ENCODE data around the gene OR2H2. TPM values are rescaled to one million over a fixed set of nuclear protein-coding genes. Genes with fewer than 3 reads are reported as not detected.

The OR2H2 gene
- polyA plus RNA-seq, 1 donor: 0.03 TPM

GRCh38 chr6:29629571-29629970 is 44.6 kb downstream of the OR2H2 start:
- Histone ChIP-seq H3K27ac (ENCODE audit: low read length) (no peak overlapping the region), H3K27me3 (ENCODE audit: control insufficient read depth, insufficient read depth, low read length) (peaks cover 88% of the 10 kb centered on the region), H3K36me3 (ENCODE audit: control insufficient read depth, insufficient read depth, low read length) (no peaks in the 10 kb centered on the region), H3K4me1 (ENCODE audit: control insufficient read depth, insufficient read depth, low read length) (peaks cover 12% of the 10 kb centered on the region), H3K4me3 (ENCODE audit: low read length) (no peak overlapping the region), H3K9me3 (ENCODE audit: control insufficient read depth, low read depth, low read length) (peaks cover 4% of the 10 kb centered on the region)
- no peak for DNase-seq
- WGBS (ENCODE audit: insufficient coverage, low lambda C conversion rate): 80% methylated on average over 2 of the region's 2 CpGs

DNA sequence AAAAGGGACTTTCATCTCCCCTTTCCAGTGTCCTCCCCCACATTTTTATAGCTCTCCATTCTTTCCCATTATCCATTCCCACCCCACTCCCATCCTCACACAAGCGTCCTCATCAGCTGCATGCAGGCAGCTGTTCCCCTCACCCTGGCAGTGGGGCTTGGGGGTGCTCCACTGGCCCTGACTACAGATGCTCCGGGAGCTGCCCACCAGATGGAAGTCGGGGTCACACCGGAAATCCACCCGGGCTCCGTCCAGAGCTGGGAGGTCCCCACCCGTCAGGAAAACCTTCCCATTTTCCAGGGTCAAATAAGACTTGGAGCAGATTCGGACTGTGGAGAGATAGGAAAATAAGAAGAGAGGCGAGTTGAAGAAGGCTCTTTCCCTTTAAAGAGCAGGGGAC is 45.4 kb downstream of the OR2H2 start:
- DNase-seq: no peak
- Histone ChIP-seq H3K36me3 (ENCODE audit: control insufficient read depth, insufficient read depth, low read length) (no peaks in the 10 kb centered on the region), H3K9me3 (ENCODE audit: control insufficient read depth, low read depth, low read length) (peaks cover 4% of the 10 kb centered on the region), H3K27ac (ENCODE audit: low read length) (no peak overlapping the region), H3K27me3 (ENCODE audit: control insufficient read depth, insufficient read depth, low read length) (peaks cover 85% of the 10 kb centered on the region), H3K4me1 (ENCODE audit: control insufficient read depth, insufficient read depth, low read length) (peaks cover 12% of the 10 kb centered on the region), H3K4me3 (ENCODE audit: low read length) (no peak overlapping the region)
- no CpG with 5 or more reads among the region's 9 CpGs for WGBS (ENCODE audit: insufficient coverage, low lambda C conversion rate)

DNA sequence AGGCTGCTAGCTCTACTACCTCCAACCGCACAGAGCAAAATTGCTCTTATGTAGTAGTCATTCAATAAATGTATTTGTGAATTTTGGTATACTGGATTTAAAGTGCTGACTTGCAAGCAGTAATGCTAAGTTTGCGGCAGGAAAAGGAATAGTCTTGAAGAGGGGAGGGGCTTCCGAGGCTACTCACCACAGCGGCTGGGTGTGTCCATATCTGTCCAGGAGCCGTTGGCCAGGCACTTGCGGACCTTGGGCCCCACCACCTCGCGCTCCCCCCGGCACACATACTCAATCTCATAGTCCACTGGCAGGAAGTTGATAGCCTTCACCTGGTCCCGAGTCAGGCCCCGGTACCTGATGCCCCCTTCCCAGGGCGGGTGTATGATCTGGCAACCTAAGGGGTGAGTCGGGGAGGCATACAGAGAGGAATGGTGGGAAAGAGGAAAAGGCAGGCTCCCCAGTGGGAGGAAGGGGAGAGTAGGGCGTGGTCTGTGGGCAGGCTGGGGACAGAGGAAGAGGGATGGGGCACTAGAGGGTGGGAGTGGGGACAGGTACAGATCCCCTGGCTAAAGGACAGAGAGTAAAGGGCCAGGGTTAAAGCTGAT is 46.4 kb downstream of the OR2H2 start:
- Histone ChIP-seq H3K27ac (ENCODE audit: low read length) (no peak overlapping the region), H3K9me3 (ENCODE audit: control insufficient read depth, low read depth, low read length) (peaks cover 6% of the 10 kb centered on the region), H3K36me3 (ENCODE audit: control insufficient read depth, insufficient read depth, low read length) (no peaks in the 10 kb centered on the region), H3K4me3 (ENCODE audit: low read length) (no peak overlapping the region), H3K27me3 (ENCODE audit: control insufficient read depth, insufficient read depth, low read length) (peaks cover 77% of the 10 kb centered on the region), H3K4me1 (ENCODE audit: control insufficient read depth, insufficient read depth, low read length) (peaks cover 12% of the 10 kb centered on the region)
- DNase-seq: no peak
- 14% methylated on average over 2 of the region's 14 CpGs for WGBS (ENCODE audit: insufficient coverage, low lambda C conversion rate)

DNA sequence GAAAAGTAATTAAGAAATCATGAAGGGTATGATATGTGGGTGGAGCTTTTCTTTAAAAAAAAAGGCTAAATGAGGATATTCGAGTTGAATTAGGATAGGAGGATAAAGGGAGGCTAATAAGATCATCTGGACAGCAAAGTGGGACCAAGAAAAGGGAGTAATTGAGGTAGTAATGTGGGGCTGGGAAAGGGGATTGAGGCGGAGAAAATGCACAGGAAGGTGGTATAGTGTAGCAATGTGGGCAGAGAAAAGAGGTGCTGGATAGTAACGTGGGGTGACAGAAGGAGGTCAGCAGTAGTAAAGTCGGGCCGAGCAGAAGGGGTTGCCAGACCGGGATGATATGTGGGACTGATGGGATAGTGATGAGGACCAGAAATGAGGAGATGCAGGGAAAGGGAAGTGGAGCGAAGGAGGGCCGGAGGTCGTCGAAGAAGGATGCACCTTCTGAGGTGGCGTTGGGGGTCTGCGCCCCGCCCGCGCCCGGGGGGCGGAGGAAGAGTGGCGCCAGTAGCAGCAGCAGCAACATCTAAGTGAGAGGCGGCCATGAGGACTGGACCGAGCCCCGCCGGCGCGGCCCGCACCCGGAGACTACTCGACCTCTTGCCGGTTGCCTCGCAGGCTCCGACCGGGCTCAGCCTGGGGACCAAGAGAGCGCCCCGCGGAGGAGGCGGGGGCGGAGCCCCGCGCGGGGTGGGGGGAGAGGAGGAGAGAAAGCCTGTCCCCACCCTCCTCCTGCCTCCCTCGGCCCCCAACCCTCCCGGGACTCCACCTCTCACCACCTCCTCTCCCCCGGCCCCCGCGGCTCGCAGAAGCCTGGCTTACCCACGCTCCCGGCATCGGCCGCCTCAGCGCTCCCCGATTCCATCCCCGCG is 47.2 kb downstream of the OR2H2 start:
- DNase-seq: peak in 1 of 2 donors; percentile 48
- Histone ChIP-seq H3K4me1 (ENCODE audit: control insufficient read depth, insufficient read depth, low read length) (peaks cover 12% of the 10 kb centered on the region), H3K4me3 (ENCODE audit: low read length) (peak overlapping the region; percentile 48), H3K9me3 (ENCODE audit: control insufficient read depth, low read depth, low read length) (peaks cover 7% of the 10 kb centered on the region), H3K27ac (ENCODE audit: low read length) (no peak overlapping the region), H3K27me3 (ENCODE audit: control insufficient read depth, insufficient read depth, low read length) (peaks cover 69% of the 10 kb centered on the region), H3K36me3 (ENCODE audit: control insufficient read depth, insufficient read depth, low read length) (no peaks in the 10 kb centered on the region)
- WGBS (ENCODE audit: insufficient coverage, low lambda C conversion rate): 0% methylated on average over 2 of the region's 53 CpGs

GRCh38 chr6:29632789-29633533 is 48.0 kb downstream of the OR2H2 start, which contains the start of gene GABBR1:
Gene GABBR1, minus strand, starts transcription at chr6:29633183. Its CDS starts 798 bp downstream, at chr6:29632385.
- DNase-seq: peak; percentile 72 to 83
- Histone ChIP-seq H3K27me3 (ENCODE audit: control insufficient read depth, insufficient read depth, low read length) (peaks cover 61% of the 10 kb centered on the region), H3K9me3 (ENCODE audit: control insufficient read depth, low read depth, low read length) (peaks cover 7% of the 10 kb centered on the region), H3K36me3 (ENCODE audit: control insufficient read depth, insufficient read depth, low read length) (no peaks in the 10 kb centered on the region), H3K4me1 (ENCODE audit: control insufficient read depth, insufficient read depth, low read length) (peaks cover 12% of the 10 kb centered on the region), H3K4me3 (ENCODE audit: low read length) (peak within 1 kb of the TSS; percentile 48), H3K27ac (ENCODE audit: low read length) (peak within 1 kb of the TSS; percentile 35)
- WGBS (ENCODE audit: insufficient coverage, low lambda C conversion rate): 0% methylated on average over 1 of the region's 57 CpGs

GRCh38 chr6:29633534-29633905 is 48.6 kb downstream of the OR2H2 start:
- no peak for DNase-seq
- Histone ChIP-seq H3K36me3 (ENCODE audit: control insufficient read depth, insufficient read depth, low read length) (no peaks in the 10 kb centered on the region), H3K27me3 (ENCODE audit: control insufficient read depth, insufficient read depth, low read length) (peaks cover 56% of the 10 kb centered on the region), H3K4me3 (ENCODE audit: low read length) (peak overlapping the region; percentile 48), H3K27ac (ENCODE audit: low read length) (peak overlapping the region; percentile 35), H3K9me3 (ENCODE audit: control insufficient read depth, low read depth, low read length) (peaks cover 7% of the 10 kb centered on the region), H3K4me1 (ENCODE audit: control insufficient read depth, insufficient read depth, low read length) (peaks cover 12% of the 10 kb centered on the region)
- 4% methylated on average over 4 of the region's 9 CpGs for WGBS (ENCODE audit: insufficient coverage, low lambda C conversion rate)

- DNase-seq: no peak
- no peaks in the 10 kb centered on the region for H3K4me1 ChIP-seq (ENCODE audit: control insufficient read depth, insufficient read depth, low read length)
- no peaks in the 10 kb centered on the region for H3K36me3 ChIP-seq (ENCODE audit: control insufficient read depth, insufficient read depth, low read length)
- H3K4me3 ChIP-seq (ENCODE audit: low read length): no peak overlapping the region
- peaks cover 5% of the 10 kb centered on the region for H3K9me3 ChIP-seq (ENCODE audit: control insufficient read depth, low read depth, low read length)
- peaks cover 19% of the 10 kb centered on the region for H3K27me3 ChIP-seq (ENCODE audit: control insufficient read depth, insufficient read depth, low read length)
- WGBS (ENCODE audit: insufficient coverage, low lambda C conversion rate): 100% methylated on average over 3 of the region's 9 CpGs
- no peak overlapping the region for H3K27ac ChIP-seq (ENCODE audit: low read length)
Measured at GRCh38 chr6:29637247-29637646, 52.3 kb downstream of the OR2H2 start.

Other genes starting within 250 kb of the OR2H2 start
- not detected for gene OR5V1, start 216.3 kb upstream of the OR2H2 start, polyA plus RNA-seq
- gene OR12D3, start 209.8 kb upstream of the OR2H2 start, polyA plus RNA-seq: not detected
- not detected for gene OR12D2, start 189.5 kb upstream of the OR2H2 start, polyA plus RNA-seq
- gene OR12D1, start 170.2 kb upstream of the OR2H2 start, polyA plus RNA-seq: not detected
- not detected for gene OR10C1, start 145.8 kb upstream of the OR2H2 start, polyA plus RNA-seq
- not detected for gene OR11A1, start 128.1 kb upstream of the OR2H2 start, polyA plus RNA-seq
- not detected for gene OR2H1, start 128.0 kb upstream of the OR2H2 start, polyA plus RNA-seq
- gene MAS1L, start 97.2 kb upstream of the OR2H2 start, polyA plus RNA-seq: not detected
- gene UBD, start 25.4 kb upstream of the OR2H2 start, polyA plus RNA-seq: 8.1 TPM
- 35.9 TPM for gene GABBR1, start 48.1 kb downstream of the OR2H2 start, polyA plus RNA-seq
- gene MOG, start 72.0 kb downstream of the OR2H2 start, polyA plus RNA-seq: 0.04 TPM
- gene ZFP57, start 96.0 kb downstream of the OR2H2 start, polyA plus RNA-seq: not detected
- 8.2 TPM for gene HLA-F, start 138.3 kb downstream of the OR2H2 start, polyA plus RNA-seq
- gene HLA-G, start 242.7 kb downstream of the OR2H2 start, polyA plus RNA-seq: 0.06 TPM

All from large intestine (tissue), 3 donors.